Amniotic epithelial cell (primary cell): ENCODE results near the gene RIPOR2.
A peak's percentile ranks its signal among the peaks of the same experiment; 100 is the strongest.

ENCODE experiments used
- DNase-seq: peaks from one replicate; pipeline ENCODE4 v3.0.0-alpha.2; 2010; ENCODE audit warnings: low read depth

Gene RIPOR2

GRCh38 chr6:24935366-24936152 is at the start of gene RIPOR2:
TSS of gene RIPOR2 (minus strand) at chr6:24935960. CDS start at chr6:24935898, 62 bp downstream.
- peak; percentile 27 for DNase-seq

GRCh38 chr6:24985323-24985722 is 49.6 kb upstream of the RIPOR2 start:
- DNase-seq, result no peak

GRCh38 chr6:24982231-24982630 is 46.5 kb upstream of the RIPOR2 start:
- DNase-seq, result peak; percentile 57

GRCh38 chr6:24981386-24981760 is 45.6 kb upstream of the RIPOR2 start:
- peak; percentile 57 for DNase-seq

- peak; percentile 39 for DNase-seq
These were observed 45.0 kb upstream of the RIPOR2 start for GRCh38 chr6:24980507-24981385.

GRCh38 chr6:24979176-24979575 is 43.4 kb upstream of the RIPOR2 start:
- DNase-seq, result no peak

GRCh38 chr6:24974182-24975171 is 38.7 kb upstream of the RIPOR2 start:
- no peak for DNase-seq

- DNase-seq, result no peak
These were observed 36.7 kb upstream of the RIPOR2 start for GRCh38 chr6:24972311-24972958.

GRCh38 chr6:24971067-24971466 is 35.3 kb upstream of the RIPOR2 start:
- DNase-seq, result no peak

GRCh38 chr6:24969343-24969860 is 33.6 kb upstream of the RIPOR2 start:
- DNase-seq, result no peak

GRCh38 chr6:24968783-24969182 is 33.0 kb upstream of the RIPOR2 start:
- no peak for DNase-seq

- no peak for DNase-seq
These were observed 31.5 kb upstream of the RIPOR2 start for GRCh38 chr6:24967211-24967610.

GRCh38 chr6:24966381-24966780 is 30.6 kb upstream of the RIPOR2 start:
- no peak for DNase-seq

- no peak for DNase-seq
These were observed 28.3 kb upstream of the RIPOR2 start for GRCh38 chr6:24963887-24964570.

- DNase-seq, result no peak
These were observed 27.6 kb upstream of the RIPOR2 start for GRCh38 chr6:24963339-24963738.

GRCh38 chr6:24961852-24962251 is 26.1 kb upstream of the RIPOR2 start:
- DNase-seq, result no peak

GRCh38 chr6:24960991-24961475 is 25.3 kb upstream of the RIPOR2 start:
- DNase-seq, result no peak

- no peak for DNase-seq
These were observed 23.6 kb upstream of the RIPOR2 start for GRCh38 chr6:24959319-24959718.

- peak; percentile 18 for DNase-seq
These were observed 21.4 kb upstream of the RIPOR2 start for GRCh38 chr6:24957199-24957598.

GRCh38 chr6:24953726-24954125 is 18.0 kb upstream of the RIPOR2 start:
- DNase-seq, result no peak
